GM12875 (cell line): ENCODE data around the gene MOK.

Source experiments
- H3K4me3 ChIP-seq: one replicate; pipeline ENCODE4 v1.5.1; 2011; ENCODE audit warnings: low read depth, low read length, control low read depth
- TF ChIP-seq, protein P1 (sequence below): IDR thresholded peaks from 2 replicates; pipeline ENCODE4 v1.5.1; 2011; ENCODE audit warnings: low read depth, mild to moderate bottlenecking, control low read depth, inconsistent platforms, low read length, moderate library complexity, borderline replicate concordance; ENCODE audit not compliant: insufficient read depth

The MOK gene

GRCh38 chr14:102187568-102188001, 117.4 kb downstream of the MOK start:
- no peak overlapping the region for H3K4me3 ChIP-seq
- TF ChIP-seq, protein P1, sequence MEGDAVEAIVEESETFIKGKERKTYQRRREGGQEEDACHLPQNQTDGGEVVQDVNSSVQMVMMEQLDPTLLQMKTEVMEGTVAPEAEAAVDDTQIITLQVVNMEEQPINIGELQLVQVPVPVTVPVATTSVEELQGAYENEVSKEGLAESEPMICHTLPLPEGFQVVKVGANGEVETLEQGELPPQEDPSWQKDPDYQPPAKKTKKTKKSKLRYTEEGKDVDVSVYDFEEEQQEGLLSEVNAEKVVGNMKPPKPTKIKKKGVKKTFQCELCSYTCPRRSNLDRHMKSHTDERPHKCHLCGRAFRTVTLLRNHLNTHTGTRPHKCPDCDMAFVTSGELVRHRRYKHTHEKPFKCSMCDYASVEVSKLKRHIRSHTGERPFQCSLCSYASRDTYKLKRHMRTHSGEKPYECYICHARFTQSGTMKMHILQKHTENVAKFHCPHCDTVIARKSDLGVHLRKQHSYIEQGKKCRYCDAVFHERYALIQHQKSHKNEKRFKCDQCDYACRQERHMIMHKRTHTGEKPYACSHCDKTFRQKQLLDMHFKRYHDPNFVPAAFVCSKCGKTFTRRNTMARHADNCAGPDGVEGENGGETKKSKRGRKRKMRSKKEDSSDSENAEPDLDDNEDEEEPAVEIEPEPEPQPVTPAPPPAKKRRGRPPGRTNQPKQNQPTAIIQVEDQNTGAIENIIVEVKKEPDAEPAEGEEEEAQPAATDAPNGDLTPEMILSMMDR = no peak

DNA sequence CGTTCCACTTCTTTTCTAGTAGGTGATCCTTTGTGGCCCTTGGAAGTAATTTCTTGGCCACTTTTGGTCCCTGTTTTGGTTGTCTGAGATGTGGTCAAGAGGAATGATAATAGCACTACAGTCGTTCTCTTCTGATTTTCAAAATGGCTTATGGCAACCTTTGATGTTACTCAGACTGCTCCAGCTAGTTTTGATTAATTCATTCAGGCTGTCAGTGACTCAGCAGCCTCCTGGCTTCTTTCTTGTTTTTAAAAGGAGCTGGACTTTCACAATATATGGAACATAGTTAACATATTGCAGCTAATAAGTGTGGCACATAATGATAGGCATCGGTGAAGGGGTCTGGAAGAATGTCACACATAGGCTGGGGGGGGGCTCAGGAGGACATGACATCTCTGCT, 117.9 kb downstream of the MOK start:
- TF ChIP-seq, protein P1 = no peak
- no peak overlapping the region for H3K4me3 ChIP-seq

- TF ChIP-seq, protein P1 = no peak
- no peak overlapping the region for H3K4me3 ChIP-seq
These were observed 119.6 kb downstream of the MOK start for GRCh38 chr14:102185360-102185759.

DNA sequence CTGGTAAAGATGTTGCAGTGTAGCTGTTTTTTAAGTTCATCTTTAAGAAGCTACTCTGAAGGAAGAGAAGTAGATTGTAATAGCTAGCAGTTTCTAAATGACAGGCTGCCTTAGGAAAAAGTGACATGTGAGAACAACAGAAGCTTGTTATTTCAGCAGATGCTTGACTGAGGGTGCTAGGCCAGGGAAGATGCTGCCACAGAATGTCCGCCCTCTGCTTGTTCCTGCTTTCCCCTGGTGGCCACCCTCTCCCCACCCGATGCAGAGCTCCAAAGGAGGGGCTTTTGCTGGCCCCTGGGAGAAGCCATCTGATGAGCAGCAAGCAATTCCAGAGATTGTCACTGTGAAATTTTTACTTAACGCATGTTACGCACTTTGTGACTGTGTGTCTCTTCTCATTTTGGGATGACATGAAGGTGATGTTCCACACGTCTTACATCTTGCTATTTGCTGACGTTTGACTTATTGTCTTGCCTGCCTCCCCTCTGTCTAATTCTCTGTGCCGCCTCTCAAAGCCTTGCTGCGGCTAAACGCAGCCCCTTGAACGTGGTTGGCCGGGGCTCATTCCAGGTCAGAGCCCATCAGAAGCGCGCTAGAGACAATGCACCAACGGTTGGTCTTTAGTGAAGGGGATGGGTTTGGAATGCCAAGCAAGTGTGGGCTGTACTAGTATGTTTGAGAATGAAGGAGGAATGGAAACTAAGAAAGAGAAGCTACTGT, 120.5 kb downstream of the MOK start:
- no peak overlapping the region for H3K4me3 ChIP-seq
- TF ChIP-seq, protein P1 = no peak

DNA sequence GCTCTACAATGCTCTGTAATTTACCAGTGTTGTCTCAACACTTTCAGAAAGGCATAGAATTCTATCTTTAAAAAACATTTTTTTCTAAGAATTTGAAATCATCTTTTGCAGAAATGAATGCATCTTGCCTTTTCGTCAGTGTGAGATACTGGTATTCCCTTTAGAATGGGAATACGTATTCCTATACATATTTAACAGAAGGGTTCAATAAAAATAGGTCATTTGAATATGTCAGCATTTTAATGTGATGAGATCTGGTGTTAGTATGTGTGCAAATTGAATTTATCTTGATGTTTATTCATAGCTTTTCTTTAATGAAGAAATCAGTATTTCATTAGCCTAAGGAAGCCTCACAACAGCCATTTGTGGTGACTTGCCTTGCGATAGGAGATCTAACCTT, 121.1 kb downstream of the MOK start:
- no peak overlapping the region for H3K4me3 ChIP-seq
- TF ChIP-seq, protein P1 = no peak

DNA sequence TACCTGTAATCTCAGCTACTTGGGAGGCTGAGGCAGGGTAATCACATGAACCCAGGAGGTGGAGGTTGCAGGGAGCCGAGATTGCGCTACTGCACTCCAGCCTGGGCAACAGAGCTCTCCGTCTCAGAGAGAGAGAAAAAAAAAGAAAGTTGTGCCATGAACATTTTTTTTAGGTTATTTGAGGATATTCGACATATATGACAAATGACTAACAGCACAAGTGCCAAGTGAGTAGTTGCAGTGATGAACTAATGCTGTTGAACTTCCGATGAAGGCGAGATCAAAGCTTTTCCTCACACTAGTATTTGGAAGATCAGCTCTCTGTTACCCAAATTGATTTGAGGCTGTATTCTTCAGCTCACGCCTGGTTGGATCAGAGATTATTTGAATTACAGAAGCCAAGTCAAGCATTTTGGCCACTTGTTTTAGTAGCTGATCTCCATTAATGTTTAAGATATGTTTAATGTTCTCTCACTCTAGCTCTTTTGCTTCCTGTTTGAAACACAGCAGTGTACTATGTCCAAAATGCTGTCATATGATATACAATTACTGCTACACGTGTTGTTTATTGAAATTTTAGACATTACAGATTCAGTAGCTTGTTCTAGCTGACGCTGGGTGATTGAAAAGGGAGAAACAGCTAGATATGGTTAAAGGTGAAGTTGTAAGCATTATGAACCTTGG, 121.9 kb downstream of the MOK start:
- no peak overlapping the region for H3K4me3 ChIP-seq
- TF ChIP-seq, protein P1 = no peak

GRCh38 chr14:102182190-102182589, 122.8 kb downstream of the MOK start:
- TF ChIP-seq, protein P1 = no peak
- no peak overlapping the region for H3K4me3 ChIP-seq
